Fibroblast of skin of back (primary cell): Measurements from ENCODE around the gene SYP.
"Not testable (repeated sequence)": the region's sequence is repeated elsewhere in the genome, so short reads cannot be mapped to it uniquely, and the experiment has no call there.

Source experiments
- DNase-seq: peaks from one replicate; pipeline ENCODE4 v3.0.0-alpha.2; 2013

Gene SYP

DNA sequence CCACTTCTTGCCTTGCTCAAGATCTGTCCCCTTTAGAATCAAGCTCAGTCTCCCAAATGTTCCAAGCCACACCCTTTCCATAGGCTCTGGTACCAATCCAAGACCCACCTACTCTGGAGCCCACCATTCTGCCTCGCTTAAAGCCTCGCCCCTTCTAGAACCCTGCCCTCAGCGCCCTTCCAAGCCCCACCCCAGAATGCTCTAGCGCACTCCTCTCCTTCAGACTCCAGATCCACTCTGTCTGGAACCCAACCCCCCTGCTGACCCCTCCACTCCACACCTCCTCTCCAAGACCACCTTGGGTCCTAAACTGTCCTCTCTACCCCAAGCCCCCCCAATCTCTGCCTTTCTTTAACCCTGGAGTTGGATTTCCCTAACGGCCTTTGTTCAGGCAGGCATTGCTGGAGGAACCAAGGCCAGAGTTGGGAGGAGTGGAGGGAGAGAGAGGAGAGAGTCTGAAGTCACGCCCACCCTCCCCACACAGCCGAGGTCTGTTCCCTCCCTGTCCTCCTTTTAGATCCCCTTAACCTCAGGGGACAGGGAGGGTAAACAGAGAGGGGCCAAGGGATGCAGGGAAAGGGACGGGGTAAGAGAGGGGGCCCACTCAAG is 11.4 kb downstream of the SYP start:
- no peak for DNase-seq

DNA sequence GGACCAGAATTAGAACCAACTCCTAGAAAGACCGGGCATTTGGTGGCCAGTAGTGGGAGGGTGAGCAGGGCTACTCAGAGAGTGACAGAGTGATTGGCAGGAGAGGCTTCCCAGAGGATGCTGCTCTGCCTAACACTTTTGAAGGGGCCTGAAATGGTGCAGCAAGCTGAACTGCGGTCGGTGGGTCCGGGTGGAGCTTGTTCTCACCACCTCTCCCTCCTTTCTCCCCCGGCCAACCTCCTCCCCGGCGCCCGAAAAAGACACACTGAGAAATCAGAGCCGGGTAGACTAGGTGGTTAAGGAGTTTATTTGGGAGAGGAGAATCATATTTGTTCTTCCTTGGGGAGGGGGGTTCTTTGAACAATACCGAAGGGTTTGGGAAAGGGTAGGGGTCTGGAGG is 12.5 kb downstream of the SYP start:
- no peak for DNase-seq

DNA sequence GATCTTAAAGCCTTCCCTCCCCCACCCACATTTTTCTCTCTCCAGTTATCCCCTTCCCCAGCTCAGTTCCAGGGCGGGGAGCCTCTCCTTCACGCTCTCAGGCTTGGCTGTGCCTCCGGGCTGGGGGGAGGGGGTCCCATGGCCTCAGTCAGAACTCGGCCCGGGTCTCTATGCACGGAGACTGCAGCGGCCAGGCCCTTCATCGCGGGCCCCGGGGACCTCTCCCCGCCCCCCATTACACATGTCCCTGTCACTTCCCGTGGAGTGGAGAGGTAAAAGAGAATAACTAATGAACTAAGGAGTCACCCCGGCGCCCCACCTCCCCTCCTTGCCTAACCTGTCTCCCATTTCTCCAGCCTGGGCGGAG is 13.0 kb downstream of the SYP start:
- DNase-seq: no peak

DNA sequence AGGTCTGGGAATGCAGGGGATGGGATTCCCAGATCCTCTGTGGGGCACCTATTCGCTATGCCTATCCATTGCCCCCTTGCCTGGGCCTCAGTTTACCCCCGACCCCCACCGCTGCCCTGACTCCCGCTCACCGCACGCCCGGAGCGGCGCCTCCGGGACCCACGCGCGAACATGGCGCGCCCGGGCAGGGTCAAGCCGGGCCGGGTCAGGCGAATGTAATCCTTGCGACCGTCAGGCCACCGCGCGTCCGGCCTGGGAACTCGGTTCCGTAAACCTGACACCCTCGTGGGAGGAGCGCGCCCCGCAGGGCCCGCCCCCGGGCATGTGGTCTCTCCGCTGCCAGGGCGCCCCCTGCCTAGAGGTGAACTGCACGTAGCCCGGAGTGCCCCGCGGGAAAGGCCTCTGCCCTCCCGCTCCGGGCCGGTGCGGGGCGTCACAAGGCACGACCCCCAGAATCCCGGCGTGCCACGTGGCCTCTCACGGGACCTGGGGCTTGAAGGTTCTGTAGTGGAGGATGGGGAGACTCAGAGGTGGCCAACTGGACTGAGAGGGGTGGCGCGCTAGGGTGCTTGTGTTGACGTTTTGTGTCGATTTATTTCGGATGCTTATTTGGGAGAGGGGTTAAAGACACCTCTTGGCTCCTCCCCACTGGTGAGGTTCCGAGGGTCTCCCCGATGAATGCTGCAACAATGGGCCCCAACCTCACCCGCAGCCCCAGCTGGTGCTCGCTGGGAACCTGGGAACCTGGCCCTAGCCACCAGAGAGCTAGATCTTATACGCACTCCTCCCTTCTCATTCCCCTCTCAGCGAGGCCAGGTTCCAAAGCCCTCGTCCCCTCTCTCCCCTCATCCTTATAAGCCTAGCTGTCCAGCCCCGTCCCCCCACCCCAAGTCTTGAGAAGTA is 13.6 kb downstream of the SYP start, which contains the start of gene PRICKLE3:
PRICKLE3 (minus strand) TSS at position 249 of the 903 bp plus-strand sequence; CDS start at position 173, 76 bp downstream.
- DNase-seq: peak; percentile 72

DNA sequence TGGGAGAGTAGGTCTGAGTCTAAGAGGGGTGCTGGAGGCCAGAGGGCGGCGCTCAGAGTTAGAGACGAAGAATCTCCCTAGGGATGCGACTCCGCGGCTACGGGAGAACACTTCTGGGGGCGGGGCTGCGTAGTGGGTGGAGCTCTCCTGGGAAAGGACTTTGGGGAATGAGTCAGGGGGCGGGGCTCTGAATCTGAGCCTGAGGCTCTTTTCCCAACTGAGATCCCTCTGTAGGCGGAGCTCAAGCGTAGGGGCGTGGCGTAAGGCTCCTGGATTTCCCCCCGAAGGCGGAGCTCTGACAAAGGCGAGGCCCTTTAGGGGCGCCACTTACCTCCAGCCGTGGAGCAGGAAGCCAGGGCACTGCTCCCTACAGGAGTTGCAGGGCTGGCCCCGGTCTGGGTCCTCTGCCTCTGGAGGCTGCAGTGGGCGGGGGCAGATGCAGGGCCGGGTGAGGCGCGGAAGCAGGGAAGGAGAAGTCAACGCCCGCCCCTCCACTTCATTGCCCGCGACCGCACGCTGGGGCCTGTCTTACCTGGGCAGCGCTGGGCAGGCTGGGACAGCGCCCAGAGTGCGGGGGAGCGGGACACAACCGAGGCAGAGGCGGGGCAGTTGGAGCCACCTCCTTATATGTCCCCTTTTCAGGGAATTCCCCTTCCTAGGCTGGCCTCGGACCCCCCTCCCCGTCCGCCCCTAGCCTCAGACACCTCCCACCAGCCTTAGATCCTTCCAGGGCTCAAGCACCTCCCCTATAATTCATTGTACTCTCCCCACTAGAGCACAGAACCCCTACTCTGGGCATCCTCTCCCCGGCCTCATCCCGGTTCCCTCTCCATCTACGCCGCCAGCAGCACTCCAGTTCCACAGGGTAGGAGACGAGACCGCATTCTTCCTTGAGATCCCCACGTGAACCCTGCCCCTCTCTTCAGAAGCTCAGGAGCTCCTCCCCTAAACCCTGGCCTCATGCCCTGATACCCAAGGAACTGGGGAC is 15.4 kb downstream of the SYP start:
- peak; percentile 89 for DNase-seq

DNA sequence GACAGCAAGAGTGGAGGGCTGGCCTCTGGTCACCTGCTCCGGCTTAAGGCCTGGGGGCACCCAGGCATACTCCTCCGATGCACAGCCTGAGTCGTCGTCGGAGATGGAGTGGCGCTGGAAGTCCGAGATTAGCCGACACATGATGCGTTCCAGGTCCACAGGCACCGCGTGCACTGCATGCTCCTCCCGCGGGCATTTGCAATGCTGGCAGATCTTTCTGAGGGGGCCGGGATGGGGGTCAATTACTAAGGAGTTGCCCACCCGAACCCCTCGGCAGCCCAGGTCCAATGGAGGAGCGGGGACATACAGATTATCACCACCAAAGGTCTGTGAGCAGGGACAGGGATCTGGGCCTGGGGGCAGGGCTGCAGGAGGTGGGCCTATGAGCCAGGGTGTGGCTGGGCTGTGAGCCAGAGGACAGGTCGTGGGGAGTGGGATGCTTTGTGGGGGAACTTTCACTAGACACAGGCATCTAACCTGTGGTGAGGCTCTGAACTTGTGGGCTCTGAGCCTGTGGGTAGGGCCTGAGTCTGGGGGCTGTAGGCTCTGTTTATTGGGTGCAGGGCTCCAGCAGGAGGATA is 16.2 kb downstream of the SYP start:
- no peak for DNase-seq

DNA sequence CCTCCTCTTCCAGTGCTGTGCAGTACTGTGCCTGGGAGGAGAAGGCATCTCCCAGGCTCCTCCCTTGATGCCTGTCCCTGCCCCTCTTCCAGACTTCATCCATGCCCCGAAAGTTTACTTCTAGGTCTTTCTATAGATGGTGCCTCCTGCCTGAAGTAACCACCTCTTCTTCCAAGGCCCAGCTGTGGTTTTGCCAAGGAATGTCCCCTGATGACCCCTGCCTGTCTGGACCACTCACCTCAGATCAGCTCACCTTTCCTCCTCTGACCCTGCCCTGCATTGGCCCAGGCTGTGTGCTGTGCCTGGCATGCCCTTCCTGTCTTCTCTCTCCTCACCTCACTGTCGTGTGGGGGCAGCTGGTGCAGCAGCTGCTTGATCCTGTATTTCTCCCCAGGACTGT is 20.6 kb downstream of the SYP start:
- no peak for DNase-seq

DNA sequence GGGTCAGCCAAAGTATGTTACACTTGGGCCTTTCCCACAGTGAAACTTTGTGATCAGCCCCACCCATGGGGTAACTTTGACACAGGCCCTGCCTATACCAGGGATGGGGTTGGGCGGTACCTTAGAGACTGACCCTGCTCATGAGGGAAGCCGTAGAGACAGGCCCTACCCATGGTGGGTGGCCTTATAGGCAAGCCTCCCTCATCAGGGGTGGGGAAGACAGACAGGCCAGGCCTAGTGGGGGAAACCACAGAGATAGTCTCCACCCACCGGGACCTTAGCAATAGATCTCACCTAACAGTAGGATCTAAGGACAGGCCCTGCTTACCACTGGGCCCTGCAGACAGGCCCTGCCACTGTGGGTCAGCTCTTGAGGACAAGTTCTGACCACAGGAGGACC is 21.5 kb downstream of the SYP start:
- DNase-seq: no peak

DNA sequence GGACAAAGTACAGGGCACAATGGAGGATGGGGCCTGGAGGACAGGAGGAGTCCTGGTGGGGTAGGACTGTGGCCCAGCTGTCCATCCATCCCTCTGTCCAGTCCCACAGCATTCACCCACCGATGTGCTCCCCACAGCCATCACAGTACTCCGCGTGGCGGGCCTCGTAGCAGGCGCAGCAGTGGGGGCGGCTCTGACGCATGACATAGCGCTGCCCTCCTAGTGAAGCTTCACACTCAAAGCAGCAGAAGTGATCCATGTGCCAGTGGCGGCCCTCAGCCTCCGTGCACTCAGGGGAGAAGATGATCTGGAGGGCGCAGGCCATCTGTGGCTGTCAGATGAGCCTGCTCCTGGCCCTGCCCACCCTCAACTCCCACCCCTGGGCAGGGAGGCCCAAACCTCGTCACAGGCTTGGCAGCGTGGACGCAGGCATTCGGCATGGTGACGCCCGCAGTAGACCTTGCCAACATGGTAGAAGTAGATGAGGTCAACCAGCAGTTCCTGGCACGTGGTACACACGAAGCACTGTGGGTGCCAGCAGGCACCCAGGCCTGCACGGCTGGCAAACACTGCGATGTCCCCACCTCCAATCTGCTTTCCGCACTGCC is 22.0 kb downstream of the SYP start:
- no peak for DNase-seq

DNA sequence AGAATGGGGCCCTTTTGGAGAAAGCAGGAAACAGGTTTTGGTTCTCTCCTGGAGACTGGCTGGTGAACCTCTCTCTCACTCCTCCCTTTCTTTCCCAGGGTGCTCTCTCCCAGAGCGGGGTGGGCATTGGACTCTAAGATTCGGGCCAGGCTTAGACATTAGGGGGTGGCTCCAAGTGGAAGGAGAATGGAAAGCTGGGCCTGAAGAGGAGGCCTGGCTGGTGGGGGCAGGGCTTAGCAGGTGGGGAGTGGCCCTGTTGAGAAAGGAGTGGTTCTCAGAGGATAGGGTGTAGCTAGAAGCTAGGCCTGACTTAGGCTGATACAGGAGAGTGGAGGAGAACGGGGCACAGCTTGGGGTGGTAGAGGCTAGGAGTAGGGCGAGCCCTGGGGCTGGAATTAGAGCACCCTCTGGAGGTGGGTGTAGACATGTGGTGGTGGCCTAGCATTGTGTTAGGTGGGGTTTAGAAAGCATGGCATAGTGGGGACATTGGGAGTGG is 22.6 kb downstream of the SYP start:
- no peak for DNase-seq

DNA sequence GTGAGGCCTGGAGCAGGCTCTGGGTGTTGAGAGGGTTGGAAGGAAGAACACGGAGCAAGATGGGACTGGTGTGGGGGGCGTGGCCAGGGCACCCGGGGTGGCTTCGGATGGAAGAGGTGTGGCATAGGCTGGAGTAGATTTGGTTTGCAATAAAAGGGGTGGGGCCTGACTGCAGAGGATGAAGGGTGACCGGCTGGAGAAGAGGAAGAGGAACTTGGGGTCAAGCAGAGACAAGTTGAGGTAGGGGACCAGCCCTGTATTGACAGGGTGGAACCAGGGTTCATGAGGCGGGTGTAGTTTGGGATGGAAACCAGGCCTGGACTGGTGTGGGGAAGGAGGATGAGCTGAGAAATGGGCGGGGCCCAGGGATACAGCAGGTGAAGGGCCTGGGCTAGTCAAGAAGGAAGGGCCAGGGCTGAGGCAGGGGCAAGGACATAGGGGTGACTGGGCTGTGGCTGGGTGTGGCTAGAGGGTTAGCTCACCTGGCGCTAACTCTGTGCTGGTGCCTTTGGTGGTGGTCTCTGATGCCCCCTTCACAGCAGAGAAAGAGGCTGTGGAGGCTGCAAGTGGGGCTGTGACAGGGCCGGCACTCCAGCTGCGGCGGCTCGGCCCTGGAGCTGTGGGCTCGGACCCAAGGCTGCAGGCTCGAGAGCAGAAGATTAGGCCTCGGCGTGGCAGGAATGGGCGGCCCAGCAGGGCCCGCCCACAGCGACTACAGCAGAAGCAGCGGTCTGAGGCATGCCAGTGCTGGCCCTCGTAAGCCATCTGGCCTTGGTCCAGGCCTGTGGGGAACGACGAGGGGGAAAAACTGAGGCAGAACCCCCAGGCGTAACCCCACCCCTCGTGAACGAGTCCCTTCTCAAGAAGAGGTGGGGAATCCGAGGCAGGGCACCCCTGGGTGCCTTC is 23.3 kb downstream of the SYP start:
- DNase-seq: no peak

DNA sequence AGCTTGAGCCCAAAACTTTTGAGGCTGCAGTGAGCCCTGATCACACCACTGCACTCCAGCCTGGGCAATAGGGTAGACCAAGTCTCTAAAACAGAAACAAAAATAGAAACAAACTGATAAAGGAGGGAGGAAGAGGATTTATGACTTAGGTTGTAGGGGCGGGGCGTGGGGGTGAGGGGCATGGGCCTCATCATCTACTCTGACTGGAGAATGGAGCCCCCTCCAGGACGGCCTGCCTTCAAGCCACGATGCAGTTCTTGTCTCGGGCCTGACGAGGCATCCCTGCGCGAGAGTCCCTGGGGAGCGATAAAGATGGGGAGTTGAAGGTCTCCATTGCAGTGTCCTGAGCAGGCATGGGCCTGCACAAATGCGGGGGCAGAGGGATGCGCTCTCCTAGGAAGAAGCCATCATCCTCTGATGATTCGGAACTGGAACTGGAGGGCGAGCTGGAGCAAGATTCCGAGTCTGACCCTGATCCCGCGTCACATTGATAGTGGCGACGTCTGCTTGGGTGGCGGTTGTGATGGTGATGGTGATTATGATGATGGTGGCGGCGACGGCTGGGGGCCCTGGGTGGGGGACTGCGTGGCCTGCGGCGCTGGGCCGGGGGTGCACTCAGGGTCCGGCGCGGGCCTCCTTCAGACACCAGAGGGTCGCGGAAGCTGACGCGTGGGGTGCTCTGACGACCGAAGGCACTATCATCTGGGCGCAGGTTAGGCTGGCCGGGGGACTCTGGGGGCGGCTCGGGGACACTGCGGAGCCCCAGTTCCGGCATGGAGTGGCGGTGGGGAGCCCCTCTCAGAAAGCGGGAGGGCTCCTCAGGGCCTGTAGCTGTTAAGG is 24.3 kb downstream of the SYP start:
- DNase-seq: no peak

DNA sequence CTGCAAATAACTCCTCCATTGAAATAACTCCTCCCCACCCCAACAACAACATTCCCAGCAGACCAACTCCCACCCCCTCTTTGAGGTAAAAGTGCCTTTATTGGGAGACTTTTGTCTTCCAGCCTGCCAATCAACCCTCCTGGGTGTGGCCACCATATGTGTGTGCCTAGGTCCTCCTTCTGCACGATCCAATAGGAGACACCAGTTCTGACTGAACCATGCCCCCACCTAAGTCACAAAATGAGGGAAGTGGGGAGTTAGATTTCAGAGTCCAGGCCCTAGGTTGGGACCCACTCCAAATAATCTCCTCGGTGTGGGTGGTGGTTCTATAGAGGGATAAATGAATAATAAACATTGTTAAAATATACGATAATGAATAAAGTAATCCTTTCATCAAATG is 25.3 kb downstream of the SYP start:
- no peak for DNase-seq

DNA sequence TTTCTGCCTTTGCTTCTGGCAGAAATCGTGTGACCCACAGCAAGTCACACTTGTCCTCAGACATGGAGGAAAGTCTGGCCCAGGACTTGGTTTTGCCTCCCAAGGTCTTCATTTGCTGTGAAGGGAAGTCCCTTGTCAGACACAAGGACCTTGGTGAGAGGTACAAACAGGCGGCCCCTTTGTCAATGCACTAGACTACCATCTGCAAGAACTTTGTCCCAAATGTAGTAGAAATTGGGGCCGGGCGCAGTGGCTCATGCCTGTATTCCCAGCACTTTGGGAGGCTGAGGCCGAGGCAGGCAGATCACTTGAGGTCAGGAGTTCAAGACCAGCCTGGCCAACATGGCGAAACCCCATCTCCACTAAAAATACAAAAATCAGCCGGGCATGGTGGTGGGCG is 26.4 kb downstream of the SYP start:
- not testable (repeated sequence) for DNase-seq

DNA sequence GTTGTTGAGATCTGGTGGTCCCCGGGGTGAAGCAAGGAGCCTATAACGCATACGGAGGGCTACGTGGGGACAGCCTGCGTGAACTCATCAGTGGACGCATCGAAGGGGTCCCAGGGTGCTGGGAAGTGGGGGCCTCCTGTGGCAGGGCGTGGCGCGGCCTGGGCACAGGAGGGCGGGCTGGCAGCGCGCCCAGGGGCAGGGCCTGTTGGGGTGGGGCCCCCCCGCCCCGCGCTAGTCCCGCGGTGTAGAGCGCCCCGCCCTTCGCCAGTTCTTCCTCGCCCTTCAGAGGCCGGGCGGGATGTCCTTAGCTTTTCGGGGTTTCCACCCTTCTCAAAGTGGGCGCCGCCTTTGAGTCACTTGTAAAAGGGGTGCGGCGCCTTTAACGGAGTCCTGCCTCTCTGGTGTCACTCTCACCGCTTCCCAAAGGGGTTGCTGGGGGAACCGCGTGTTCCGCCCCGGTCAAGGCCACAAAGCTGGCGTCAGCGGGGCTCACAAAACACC is 27.7 kb downstream of the SYP start:
- DNase-seq: peak; percentile 44

DNA sequence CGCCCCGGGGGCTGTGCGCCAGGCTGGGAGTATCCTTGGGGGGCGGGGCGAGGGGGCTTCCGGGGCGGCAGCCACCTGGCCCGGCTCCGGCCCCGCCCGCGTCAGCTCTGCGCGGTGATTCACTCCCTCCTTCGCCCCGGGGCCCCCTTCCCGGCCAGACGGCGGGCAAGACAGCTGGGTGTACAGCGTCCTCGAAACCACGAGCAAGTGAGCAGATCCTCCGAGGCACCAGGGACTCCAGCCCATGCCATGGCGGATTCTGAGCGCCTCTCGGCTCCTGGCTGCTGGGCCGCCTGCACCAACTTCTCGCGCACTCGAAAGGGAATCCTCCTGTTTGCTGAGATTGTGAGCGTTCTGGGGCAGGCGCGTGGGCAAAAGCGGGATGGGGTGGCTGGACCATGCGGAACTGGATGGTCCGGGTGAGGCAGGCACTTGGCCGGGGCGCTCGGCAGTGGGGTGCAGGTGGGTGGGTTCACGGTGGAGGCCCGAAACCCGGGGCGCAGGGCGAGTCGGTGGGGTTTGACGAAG is 28.2 kb downstream of the SYP start, which contains the start of gene PLP2:
PLP2 (plus strand) TSS at position 147 of the 528 bp plus-strand sequence; CDS start at position 250, 103 bp downstream.
- peak; percentile 59 for DNase-seq

DNA sequence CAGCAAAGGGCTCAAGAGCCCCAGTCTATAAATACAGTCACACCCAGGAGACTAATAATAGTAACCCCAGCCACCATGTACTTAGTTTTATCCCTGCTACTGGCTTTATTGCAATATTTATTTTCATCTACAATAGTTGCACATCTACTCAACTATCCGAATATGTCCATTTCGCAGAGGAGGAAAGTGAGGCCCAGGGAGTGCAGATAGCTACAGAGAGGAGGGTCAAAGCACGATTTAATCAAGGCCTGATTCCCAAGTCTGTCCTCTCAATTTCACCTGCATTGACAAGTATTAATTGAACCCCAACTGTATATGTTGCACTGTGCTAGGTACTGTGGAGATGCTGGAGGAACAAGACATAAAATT is 32.3 kb downstream of the SYP start:
- DNase-seq: no peak

DNA sequence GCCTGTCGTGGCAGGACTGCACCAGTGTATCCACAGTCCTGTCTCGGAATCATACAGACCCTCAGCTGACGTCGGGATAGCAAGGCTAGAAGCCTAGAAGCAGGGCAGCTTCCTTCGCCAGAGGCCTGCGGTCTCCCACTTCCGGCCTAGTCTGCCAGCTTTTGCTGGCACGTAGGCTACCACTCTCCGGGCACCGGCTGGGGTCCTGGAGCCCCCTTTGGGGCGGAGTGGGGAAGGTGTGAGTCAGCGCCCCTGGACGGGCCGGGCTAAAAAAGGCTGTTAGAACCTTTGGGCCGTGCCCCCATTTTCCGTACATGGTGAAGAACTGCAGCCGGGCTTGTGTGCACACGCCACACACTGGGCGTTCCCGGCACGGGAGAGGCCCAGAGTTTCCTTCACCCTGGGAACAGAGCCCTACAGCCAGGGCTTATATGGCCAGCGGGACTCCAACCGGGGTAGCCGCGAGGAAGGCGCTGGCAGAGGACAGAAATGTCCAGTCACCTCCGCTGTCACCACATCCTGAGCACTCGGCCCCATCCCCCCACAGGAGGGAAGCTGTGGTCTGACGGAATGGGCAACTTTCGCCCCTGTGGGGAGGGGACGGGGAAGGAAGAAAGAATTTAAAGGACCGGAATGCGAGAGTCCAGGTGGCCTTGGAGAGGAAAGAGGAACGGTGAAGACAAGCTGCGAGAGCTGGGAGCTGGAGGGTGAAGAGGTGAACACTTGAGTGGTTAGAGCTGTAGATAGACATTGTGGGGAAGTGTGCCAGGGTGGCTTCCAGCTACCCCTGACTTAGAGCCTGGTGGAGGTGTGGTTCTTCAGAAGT is 32.9 kb downstream of the SYP start:
- DNase-seq: peak; percentile 83
